K562 (cell line): Measurements from ENCODE around the gene GNPAT. TPM values are rescaled to one million over a fixed set of nuclear protein-coding genes. Genes with fewer than 3 reads are reported as not detected.

Experiments
- ARHGAP35 ChIP-seq: fragments of 450-650 bp; IDR thresholded peaks from 2 replicates; pipeline ENCODE4 v1.6.1; 2018; ENCODE audit not compliant: partially characterized antibody
- ATF1 ChIP-seq, 2 experiments: fragments of 450-650 bp in 1 of 2; IDR thresholded peaks; 2 replicates each; pipeline ENCODE4 v1.6.1; 2016; ENCODE audit warnings: missing compliant biosample characterization in 1 of 2, missing genetic modification characterization in 1 of 2
- BACH1 ChIP-seq: fragments of 200-800 bp; sonication (Bioruptor generic); IDR thresholded peaks from 2 replicates; pipeline ENCODE4 v1.6.1; 2016; ENCODE audit warnings: missing genetic modification characterization, missing compliant biosample characterization
- CEBPG ChIP-seq, 3 experiments: fragments of 200-800 bp in 1 of 3; sonication (Bioruptor generic) in 1 of 3; sonication (generic) in 1 of 3; formaldehyde crosslinking in 1 of 3; IDR thresholded peaks in 2 of 3; conservative IDR thresholded peaks in 1 of 3; 2 replicates each; pipeline versions ENCODE4 v1.6.1 to v1.8.0; 2016 to 2022; ENCODE audit warnings: missing compliant biosample characterization in 2 of 3, missing genetic modification characterization in 2 of 3, mild to moderate bottlenecking in 1 of 3, missing genetic modification reagents in 1 of 3
- EHMT2 ChIP-seq: fragments of 450-650 bp; IDR thresholded peaks from 2 replicates; pipeline ENCODE4 v1.6.1; 2018; ENCODE audit warnings: antibody characterized with exemption
- ELF2 ChIP-seq: fragments of 250-450 bp; sonication (Bioruptor Pico); IDR thresholded peaks from 2 replicates; pipeline ENCODE4 v1.5.0; 2021; ENCODE audit warnings: mild to moderate bottlenecking
- ELF4 ChIP-seq: fragments of 450-650 bp; formaldehyde crosslinking; IDR thresholded peaks from 2 replicates; pipeline ENCODE4 v1.4.0; 2022; ENCODE audit warnings: missing genetic modification characterization
- LARP7 ChIP-seq: fragments of 450-650 bp; IDR thresholded peaks from 2 replicates; pipeline ENCODE4 v1.6.1; 2016
- MYNN ChIP-seq, 2 experiments: sonication (generic); formaldehyde crosslinking in 1 of 2; IDR thresholded peaks; 2 replicates each; pipeline versions ENCODE4 v1.5.0 to v1.6.1; 2016 to 2020; ENCODE audit warnings: antibody characterized with exemption in 1 of 2, missing genetic modification reagents in 1 of 2
- PHF21A ChIP-seq: fragments of 450-650 bp; IDR thresholded peaks from 2 replicates; pipeline ENCODE4 v1.6.1; 2017; ENCODE audit warnings: low read depth, borderline replicate concordance
- POU5F1 ChIP-seq: fragments of 150-350 bp; IDR thresholded peaks from 2 replicates; pipeline ENCODE4 v1.6.1; 2014; ENCODE audit warnings: borderline replicate concordance, low read length, low read depth, mild to moderate bottlenecking; ENCODE audit not compliant: partially characterized antibody
- RAD51 ChIP-seq: fragments of 450-650 bp; IDR thresholded peaks from 2 replicates; pipeline ENCODE4 v1.7.1; 2016; ENCODE audit warnings: low read depth, mild to moderate bottlenecking, borderline replicate concordance
- RNF2 ChIP-seq: sonication (generic); IDR thresholded peaks from 2 replicates; pipeline ENCODE4 v1.6.1; 2016
- SAFB2 ChIP-seq: fragments of 200-400 bp; formaldehyde crosslinking; IDR thresholded peaks from 2 replicates; pipeline ENCODE4 v1.6.1; 2018; ENCODE audit warnings: borderline replicate concordance, low read length, low read depth, moderate library complexity; ENCODE audit not compliant: severe bottlenecking
- SIX5 ChIP-seq, 2 experiments: IDR thresholded peaks; 2 replicates each; pipeline ENCODE4 v1.6.1; 2011; ENCODE audit warnings: low read length in 2 of 2, borderline replicate concordance in 1 of 2, low read depth in 1 of 2, mild to moderate bottlenecking in 1 of 2, moderate library complexity in 1 of 2; ENCODE audit not compliant: insufficient read depth in 1 of 2
- SP1 ChIP-seq: sonication (generic); formaldehyde crosslinking; IDR thresholded peaks from 2 replicates; pipeline ENCODE4 v1.8.1; 2022; ENCODE audit warnings: mild to moderate bottlenecking, missing genetic modification reagents
- ZNF133 ChIP-seq: fragments of 250-450 bp; sonication (Bioruptor Pico); IDR thresholded peaks from 2 replicates; pipeline ENCODE4 v1.4.0; 2020; ENCODE audit warnings: mild to moderate bottlenecking
- ZNF57 ChIP-seq: fragments of 450-650 bp; formaldehyde crosslinking; IDR thresholded peaks from 2 replicates; pipeline ENCODE4 v1.4.0; 2020; ENCODE audit warnings: mild to moderate bottlenecking, moderate library complexity
- ZNF707 ChIP-seq: fragments of 250-450 bp; sonication (Bioruptor Pico); conservative IDR thresholded peaks from 2 replicates; pipeline ENCODE4 v1.8.0; 2022; ENCODE audit warnings: inconsistent platforms, mild to moderate bottlenecking, moderate library complexity
- polyA plus RNA-seq, 8 experiments: library from polyadenylated mRNA; depleted of rRNA in 4 of 8; stranded (reverse) in 5 of 8; unstranded in 3 of 8; fragments of >200 nt; fragmentation: Nextera tagmentation in 2 of 8; fragmentation: Illumina TruSeq in 1 of 8; extraction: Ambion mirVana in 2 of 8; extraction: Trizol in 1 of 8; gene quantifications; 2 replicates each; pipeline versions ENCODE4 v1.2.1 to v1.2.3, GENCODE V29; 2011 to 2014; ENCODE audit warnings: inconsistent platforms in 1 of 8, missing spikeins in 1 of 8
- total RNA-seq, 7 experiments: library from RNA; depleted of rRNA in 6 of 7; stranded (reverse); fragments of >200 nt in 6 of 7; fragmentation: Illumina TruSeq in 2 of 7; extraction: Trizol in 2 of 7; gene quantifications; 2 replicates each; pipeline versions ENCODE4 v1.2.1 to v1.2.3, GENCODE V29; 2011 to 2021; ENCODE audit warnings: low replicate concordance in 1 of 7
- TF ChIP-seq, protein P1 (sequence below): sonication (generic); formaldehyde crosslinking; IDR thresholded peaks from 2 replicates; pipeline ENCODE4 v1.8.1; 2023; ENCODE audit warnings: missing genetic modification reagents, mild to moderate bottlenecking, borderline replicate concordance
- TF ChIP-seq, protein P2 (sequence below): fragments of 450-650 bp; IDR thresholded peaks from 2 replicates; pipeline ENCODE4 v1.6.1; 2016; ENCODE audit warnings: missing biosample characterization, missing genetic modification characterization
- TF ChIP-seq, protein P3 (sequence below): sonication (generic); formaldehyde crosslinking; IDR thresholded peaks from 2 replicates; pipeline ENCODE4 v1.8.1; 2022; ENCODE audit warnings: missing genetic modification reagents

The GNPAT gene
- total and polyA plus RNA-seq, 9 of the 15 experiments (the other 6 are each of a cell fraction or from before 2014, with no cell fraction given) = 32.1 to 68.8 (median 50.7) TPM

DNA sequence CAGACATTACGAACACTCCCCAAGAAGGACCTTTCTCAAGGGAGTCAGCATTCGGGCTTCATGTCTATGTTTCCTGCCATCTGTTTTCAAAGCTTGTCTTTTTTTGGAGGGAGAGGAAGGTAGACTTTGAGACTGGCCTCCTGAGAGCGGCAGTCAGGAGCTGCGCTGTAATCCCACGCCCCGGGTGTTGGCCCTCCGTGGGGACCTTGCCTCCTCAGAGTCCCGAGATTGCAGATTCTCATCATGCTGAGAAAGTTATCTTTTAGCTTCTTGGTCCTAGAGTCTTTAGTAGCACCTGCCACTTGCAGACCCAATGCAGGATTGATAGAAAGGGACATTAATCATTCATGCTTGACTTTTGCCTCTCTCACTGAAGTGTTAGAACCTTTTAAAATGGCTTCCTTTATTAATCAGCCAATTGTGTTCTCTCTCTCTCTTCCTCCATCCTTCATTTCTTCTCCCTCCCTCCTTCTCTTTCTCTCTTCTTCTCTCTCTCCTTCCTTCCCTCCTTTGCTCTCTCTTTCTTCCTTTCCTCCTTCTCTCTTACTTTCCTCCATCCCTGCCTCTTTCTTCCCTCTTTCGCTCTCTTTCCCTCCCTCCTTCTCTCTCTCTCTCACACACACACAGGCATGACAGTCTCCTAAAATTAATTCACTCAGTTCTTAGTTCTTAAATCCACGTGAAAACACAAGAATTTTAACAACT is 25.2 kb upstream of the GNPAT start (continued):
- TF ChIP-seq, protein P1, sequence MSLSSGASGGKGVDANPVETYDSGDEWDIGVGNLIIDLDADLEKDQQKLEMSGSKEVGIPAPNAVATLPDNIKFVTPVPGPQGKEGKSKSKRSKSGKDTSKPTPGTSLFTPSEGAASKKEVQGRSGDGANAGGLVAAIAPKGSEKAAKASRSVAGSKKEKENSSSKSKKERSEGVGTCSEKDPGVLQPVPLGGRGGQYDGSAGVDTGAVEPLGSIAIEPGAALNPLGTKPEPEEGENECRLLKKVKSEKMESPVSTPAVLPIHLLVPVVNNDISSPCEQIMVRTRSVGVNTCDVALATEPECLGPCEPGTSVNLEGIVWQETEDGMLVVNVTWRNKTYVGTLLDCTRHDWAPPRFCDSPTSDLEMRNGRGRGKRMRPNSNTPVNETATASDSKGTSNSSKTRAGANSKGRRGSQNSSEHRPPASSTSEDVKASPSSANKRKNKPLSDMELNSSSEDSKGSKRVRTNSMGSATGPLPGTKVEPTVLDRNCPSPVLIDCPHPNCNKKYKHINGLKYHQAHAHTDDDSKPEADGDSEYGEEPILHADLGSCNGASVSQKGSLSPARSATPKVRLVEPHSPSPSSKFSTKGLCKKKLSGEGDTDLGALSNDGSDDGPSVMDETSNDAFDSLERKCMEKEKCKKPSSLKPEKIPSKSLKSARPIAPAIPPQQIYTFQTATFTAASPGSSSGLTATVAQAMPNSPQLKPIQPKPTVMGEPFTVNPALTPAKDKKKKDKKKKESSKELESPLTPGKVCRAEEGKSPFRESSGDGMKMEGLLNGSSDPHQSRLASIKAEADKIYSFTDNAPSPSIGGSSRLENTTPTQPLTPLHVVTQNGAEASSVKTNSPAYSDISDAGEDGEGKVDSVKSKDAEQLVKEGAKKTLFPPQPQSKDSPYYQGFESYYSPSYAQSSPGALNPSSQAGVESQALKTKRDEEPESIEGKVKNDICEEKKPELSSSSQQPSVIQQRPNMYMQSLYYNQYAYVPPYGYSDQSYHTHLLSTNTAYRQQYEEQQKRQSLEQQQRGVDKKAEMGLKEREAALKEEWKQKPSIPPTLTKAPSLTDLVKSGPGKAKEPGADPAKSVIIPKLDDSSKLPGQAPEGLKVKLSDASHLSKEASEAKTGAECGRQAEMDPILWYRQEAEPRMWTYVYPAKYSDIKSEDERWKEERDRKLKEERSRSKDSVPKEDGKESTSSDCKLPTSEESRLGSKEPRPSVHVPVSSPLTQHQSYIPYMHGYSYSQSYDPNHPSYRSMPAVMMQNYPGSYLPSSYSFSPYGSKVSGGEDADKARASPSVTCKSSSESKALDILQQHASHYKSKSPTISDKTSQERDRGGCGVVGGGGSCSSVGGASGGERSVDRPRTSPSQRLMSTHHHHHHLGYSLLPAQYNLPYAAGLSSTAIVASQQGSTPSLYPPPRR = no peak
- TF ChIP-seq BACH1 (tag) (no peak), ATF1 (CRISPR knock-in tag; IDR thresholded peaks at IDR 0.05) (no peak), ATF1 (tag; IDR thresholded peaks at IDR 0.05) (no peak), ELF4 (CRISPR knock-in tag) (peak; percentile 51; the same call in 1 of the 2 replicates), SP1 (CRISPR knock-in tag) (no peak), PHF21A (no peak), MYNN (IDR thresholded peaks at IDR 0.05) (no peak), MYNN (CRISPR knock-in tag; IDR thresholded peaks at IDR 0.05) (no peak), EHMT2 (no peak), SAFB2 (no peak), POU5F1 (no peak), LARP7 (0 out of 2 replicates have a peak, but pooled peaks have one; percentile 51), CEBPG (CRISPR knock-in tag; IDR thresholded peaks at IDR 0.05) (no peak), CEBPG (tag; conservative IDR thresholded peaks at IDR 0.05 in 1 of 2, IDR thresholded peaks at IDR 0.05 in 1 of 2) (no peak), ARHGAP35 (peak; percentile 50), ZNF707 (CRISPR knock-in tag) (no peak), RNF2 (no peak), SIX5 (IDR thresholded peaks at IDR 0.05; ENCODE audit: borderline replicate concordance in 1 of 2, insufficient read depth in 1 of 2, low read depth in 1 of 2, low read length in 2 of 2) (no peak), RAD51 (no peak), ZNF133 (CRISPR knock-in tag) (no peak), ELF2 (CRISPR knock-in tag) (no peak), ZNF57 (no peak)
- TF ChIP-seq, protein P2, sequence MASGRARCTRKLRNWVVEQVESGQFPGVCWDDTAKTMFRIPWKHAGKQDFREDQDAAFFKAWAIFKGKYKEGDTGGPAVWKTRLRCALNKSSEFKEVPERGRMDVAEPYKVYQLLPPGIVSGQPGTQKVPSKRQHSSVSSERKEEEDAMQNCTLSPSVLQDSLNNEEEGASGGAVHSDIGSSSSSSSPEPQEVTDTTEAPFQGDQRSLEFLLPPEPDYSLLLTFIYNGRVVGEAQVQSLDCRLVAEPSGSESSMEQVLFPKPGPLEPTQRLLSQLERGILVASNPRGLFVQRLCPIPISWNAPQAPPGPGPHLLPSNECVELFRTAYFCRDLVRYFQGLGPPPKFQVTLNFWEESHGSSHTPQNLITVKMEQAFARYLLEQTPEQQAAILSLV = no peak
- TF ChIP-seq, protein P3, sequence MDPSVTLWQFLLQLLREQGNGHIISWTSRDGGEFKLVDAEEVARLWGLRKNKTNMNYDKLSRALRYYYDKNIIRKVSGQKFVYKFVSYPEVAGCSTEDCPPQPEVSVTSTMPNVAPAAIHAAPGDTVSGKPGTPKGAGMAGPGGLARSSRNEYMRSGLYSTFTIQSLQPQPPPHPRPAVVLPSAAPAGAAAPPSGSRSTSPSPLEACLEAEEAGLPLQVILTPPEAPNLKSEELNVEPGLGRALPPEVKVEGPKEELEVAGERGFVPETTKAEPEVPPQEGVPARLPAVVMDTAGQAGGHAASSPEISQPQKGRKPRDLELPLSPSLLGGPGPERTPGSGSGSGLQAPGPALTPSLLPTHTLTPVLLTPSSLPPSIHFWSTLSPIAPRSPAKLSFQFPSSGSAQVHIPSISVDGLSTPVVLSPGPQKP (CRISPR knock-in tag) = no peak
